Fibroblast of skin of back (primary cell): ENCODE measurements around the gene SH3BGRL3.
"Not testable (repeated sequence)": the region's sequence is repeated elsewhere in the genome, so short reads cannot be mapped to it uniquely, and the experiment has no call there.

Experiments used
- DNase-seq: peaks from one replicate; pipeline ENCODE4 v3.0.0-alpha.2; 2013

The SH3BGRL3 gene

DNA sequence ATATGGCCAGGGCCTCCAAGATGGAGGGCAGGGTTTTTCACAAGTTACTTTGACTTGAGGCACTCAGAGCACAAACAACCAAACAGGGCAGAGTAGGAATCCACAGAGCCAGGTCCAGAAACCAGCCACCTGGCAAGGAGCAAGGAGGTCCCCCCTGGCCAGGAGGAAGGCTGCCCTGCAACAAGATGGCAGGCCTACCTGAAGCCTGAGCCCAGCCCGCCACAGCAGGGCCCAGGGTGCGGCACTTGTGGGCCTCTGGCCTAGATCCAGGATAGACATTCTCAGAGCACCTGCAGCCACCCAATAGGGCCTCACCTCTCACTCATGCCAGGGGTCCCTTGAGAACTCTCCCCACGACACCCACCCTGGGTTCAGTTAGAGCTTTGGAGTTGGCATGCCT, 11.5 kb downstream of the SH3BGRL3 start:
- DNase-seq = no peak

DNA sequence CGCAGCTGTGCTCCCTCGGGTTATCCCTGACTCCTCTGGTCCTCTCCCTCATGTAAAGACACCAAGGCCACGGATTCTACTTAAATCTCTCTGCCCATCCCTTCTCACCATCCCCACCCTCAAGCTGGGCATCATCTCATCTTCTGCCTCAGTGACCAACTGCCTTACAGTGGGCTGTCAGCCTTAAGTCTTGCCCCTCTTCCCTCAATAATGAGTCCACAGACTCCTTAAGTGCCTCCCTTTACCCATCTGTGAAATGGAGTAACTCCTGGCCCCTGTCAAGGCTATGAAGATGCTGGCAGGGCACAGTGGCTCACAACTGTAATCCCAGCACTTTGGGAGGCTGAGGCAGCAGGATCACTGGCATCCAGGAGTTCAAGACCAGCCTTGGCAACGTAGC, 12.1 kb downstream of the SH3BGRL3 start:
- no peak for DNase-seq

DNA sequence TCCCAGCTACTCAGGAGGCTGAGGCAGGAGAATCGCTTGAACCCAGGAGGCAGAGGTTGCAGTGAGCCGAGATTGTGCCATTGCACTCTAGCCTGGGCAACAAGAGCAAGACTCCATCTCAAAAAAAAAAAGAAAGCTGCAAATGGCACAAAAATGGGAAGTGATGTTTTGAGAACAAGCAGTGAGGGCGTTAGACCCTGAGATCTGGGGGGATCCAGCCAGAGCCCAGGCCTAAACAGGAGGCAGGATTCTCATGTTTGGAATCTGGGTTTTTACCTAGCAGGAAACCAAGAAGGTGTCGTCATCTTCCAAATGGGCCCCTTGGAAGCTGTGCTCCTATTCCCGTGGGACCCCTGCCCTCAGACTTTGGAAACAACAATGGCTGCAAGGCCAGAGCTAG, 12.8 kb downstream of the SH3BGRL3 start:
- not testable (repeated sequence) for DNase-seq

DNA sequence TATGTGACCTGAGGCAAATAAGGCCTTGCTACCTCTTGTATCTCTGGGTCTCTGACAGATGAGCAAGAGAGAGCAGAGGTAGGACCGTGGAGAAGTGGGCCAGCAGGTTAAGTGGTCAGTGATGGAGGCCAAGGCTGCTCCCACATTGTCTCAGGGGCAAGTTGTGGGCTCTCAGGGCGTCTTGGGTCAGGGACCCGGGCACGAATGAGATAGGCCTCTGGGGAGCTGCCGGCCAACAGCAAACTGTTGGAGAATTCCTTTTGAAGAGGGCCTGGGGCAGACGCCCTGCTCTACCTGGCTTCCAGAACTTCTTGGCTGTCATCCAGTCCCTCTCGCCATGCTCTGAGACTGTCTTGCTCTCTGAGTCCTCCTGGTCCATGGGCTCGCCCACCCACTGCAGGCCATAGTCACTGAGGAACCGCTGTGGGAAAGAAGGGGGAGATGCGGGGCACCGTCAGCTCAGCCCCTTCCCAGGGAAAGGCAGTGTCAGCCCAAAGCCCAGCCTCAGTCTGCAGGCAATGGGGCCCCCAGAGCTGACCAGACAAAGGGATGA, 14.1 kb downstream of the SH3BGRL3 start:
- DNase-seq = no peak

DNA sequence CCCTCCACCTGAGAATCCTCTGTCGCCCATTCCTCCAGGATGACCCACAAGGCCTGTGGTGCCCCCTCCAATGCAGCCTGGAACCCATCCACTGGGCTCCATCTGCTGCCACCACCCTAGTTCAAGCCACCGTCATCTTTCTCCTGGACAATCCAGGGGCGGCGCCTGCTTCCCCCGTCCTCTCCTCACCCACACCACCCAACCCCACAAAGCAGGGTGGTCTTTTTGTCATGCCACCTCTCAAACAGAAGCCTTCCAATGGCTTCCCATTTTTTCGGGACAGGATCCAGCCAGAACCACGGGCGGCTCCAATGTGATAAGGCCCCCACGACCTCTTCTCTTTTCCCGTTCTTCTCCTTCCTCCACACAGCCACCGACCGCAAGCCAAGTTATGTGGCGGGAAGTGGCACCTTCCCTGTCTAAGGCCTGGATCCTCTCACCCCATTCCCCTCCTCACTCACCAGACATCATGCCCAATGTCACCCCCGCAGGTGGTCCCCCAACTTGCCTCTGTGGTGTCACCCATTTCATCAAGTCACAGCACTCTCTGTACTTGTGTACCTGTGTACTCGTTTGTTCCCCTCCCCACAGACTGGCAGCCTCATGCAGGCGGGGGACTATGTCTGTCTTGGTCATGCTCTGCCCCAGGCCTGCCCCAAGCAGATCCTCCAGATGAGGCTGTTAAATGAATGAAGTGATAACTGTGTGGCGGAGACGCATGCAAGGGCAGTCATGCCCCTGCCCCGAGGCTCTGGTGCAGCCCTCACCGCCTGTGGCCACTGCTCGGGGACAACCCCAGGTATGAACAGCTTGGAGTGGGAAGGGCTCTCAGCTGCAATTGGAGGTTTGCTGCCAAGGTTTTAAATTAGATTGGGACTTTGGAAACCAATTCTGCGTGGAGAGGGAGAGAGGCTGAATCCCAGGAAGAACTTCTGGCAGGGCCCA, 15.6 kb downstream of the SH3BGRL3 start:
- no peak for DNase-seq

DNA sequence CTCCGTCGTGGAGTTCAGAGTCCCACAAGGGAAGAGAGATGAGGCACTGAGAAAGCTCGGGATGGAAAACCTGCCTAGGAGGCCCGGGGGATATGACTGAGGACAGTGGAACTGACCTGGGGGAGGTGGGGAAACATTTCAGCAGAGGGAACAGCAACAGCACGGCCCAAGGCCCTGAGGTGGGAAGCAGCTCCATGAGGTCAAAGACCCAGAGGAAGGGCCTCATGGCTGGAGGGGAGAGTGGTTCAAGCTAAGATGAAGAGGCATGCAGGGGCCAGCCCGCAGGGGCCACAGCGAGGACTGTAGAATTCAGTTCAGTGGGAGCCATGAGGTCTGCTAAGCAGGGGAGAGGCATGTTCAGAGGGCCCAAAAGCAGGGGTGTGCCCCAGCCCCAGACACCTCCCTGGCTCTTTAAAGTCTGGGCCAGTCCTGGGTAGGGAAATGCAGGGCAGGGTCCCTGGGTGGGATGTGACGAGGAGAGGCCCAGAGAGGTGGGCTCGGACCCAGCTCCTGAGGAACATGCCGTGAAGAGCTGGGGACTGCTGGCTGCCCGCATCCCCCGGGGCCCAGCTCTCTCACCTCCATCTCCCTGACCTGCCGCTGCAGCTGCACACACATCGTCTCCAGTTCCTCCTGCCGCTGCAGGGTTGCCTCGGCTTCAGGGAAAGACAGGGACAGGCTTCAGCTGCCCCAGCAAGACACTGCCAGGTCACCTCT, 16.6 kb downstream of the SH3BGRL3 start:
- no peak for DNase-seq

DNA sequence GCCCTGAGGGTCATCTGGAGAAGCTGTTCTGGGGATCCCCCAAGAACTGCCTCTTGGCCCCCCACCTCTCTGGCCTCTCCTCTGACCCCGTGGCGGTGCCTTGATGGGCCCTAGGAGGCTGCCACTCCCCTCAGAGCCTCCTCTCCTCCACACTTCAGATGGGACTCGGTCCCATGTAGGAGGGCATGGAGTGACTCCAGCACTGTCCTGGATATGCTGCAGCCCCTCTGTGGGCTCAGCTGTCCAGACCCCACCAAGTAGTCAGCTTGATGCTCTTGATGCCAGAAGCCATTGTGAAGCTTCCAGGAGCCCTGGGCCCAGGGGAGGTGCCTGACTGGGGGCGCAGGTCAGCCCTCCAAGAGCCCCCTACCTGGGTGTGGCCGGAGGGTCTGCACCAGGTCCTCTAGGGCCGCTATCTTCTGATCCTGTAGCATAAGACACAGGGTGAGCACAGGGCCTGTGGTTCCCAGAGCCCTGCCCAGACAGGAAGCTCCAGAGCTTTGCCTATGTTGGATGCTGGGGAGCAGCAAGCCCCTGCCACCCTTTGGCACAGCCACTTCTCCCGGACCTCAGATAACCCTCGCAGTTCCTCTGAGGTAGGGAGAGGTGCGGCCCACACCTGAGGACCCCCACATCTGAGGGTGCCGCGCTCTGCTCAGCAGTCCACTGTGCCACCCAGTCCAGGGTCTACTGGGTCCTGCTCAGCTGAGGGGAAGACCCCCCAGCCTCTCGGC, 17.3 kb downstream of the SH3BGRL3 start:
- DNase-seq = no peak

DNA sequence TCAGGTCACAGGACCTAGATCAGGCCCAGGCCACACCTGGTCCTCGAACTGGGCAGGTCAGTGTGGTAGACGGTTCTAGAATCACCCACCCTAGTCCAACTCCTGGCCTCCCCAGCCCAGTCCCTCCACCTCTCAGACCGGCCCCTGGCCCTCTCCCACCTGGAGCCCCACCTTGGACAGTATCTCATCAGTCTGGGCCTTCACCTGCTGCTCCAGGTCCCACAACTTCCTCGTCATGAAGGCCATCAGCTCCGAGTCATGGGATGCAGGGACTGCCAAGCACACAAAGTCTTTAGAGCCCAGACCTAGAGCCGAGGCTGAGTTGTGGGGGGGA, 17.9 kb downstream of the SH3BGRL3 start:
- no peak for DNase-seq

DNA sequence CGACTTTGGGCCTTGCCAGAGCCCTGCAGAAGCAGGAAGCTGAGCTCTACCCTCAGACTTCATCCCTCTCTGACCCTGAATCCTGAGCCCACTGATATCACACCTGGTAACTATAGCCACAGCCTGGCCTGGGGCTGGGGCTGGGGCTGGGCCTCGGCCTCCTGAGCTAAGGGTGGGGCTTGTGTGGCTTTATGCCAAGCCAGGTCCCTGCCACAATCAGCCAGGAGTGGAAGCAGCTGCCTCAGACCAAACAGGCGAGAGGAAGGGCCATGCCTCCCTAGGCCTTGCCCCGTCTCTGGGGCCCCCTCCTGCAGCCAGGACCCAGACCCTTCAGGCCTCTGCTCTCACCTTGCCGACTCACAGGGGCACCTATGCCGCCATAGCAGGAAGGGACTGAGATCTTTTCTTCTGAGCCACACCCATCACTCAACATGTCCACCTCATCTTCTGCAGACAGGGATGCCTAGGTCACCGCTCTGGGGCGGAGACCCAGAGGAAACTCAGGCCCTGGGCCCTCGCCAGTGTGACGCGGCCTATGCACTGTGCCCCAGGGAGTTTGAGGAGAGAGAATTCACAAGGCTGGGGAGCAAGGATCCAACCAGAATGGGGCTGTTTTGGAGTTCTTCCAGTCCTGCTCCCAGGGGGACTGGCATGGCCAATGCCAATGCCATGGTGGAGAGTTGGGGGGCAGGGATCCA, 20.8 kb downstream of the SH3BGRL3 start:
- DNase-seq = no peak

DNA sequence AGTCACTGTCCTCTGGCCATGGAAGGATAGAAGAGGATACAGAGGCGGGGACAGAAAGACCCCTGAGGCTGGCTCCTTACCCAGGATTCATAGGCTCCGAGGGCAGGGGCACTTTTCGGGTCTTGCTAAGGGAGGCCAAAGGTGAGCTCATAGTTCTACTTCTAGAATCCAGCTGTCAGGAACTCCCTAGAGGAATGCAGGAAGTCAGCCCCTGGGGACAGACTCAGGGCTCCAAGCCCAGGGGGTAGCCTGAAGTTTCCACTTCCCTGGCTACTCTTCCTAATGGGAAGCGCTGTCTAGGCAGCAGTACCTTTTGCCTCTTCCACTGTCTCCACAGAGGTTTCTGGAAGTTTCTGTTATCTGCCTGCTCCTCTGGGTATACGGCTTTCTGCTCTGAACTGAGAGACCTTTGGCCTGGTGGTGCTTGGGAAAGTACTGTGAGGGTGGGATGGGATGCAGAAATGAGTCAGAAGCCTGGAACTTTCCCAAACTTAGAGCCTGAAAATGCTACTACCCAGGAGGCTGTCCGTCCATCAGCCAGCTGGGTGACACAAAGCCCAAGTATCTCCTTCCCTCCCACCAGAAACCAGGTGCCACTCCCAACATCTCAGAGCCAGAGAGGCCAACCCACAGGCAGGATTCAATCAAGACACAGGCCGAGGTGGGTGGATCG, 23.0 kb downstream of the SH3BGRL3 start:
- DNase-seq = peak; percentile 85

DNA sequence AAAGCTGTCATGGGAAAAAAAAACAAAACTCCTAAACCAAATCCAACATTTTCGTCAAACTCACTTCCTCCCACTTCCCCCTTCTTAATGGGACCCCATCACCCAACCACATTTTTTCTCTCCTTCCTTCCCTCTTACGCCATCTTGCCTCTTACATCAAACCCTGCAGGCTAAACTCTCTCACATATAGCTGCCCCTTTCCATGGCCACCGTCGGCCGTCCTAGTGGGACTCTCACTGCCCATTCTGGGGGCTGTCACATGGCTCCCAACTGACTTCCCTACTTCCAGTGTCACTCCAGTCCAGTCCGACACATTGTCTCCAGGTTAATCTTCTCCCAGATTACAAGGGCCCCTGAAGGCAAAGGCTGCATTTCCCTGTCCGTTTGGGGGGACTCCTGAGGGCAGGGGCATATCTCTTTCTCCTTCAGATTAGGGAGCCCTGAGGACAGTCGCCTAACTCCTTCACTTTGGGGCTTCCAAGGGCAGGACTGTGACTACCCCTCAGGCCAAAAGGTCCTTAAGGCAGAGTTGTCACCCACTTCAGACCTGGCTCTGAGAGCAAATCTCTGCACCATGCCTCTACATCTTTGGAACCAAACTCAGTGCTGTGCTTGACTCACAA, 25.9 kb downstream of the SH3BGRL3 start:
- DNase-seq = no peak

DNA sequence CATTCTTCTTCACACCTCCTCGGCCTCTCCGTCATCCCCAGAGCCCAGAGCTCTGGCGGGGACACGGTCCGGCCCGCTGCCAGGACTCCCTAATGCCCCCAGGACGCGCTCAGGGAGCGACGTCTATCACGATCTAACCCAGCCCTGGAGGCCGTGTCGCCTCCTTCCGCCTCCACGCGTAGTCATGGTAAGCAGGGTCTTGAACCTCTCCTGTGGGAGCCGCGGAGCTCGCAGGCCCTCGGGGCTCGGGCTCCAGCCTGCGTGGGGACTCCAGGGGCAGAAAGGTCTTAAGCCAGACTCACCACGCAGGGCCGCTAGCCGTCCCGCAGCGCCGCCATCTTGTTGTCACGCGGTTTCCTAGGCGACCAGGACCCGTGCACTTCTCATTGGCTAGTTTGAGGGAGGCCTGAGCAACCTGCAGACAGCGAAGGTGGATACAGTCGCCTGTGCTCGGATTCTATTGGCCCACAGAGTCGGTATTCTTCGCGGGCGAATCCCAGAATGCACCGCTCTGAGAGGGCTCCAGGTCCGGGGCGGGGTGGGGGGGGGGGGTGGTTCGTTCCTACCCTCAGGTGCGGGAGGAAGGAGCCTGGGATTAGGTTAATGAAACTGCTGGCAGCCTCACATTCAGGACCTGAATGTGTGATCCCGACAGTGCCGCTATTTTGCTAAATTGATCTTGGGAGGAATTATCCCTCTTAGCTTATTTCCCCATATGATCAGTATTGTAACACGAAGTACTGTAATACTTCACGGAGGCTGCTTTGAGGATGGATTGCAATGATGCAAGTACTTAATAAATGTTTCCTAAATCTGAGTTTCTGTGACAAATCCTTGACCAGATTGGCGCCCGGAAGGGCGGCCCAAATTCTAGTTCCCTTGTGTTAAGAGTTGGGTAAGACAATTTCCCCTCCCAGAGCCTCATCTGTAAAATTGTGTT, 26.7 kb downstream of the SH3BGRL3 start, which contains the start of gene UBXN11:
UBXN11 (minus strand) TSS at position 347 of the 940 bp plus-strand sequence. CDS start 3,753 bp downstream, outside the sequence.
- DNase-seq = peak; percentile 95

DNA sequence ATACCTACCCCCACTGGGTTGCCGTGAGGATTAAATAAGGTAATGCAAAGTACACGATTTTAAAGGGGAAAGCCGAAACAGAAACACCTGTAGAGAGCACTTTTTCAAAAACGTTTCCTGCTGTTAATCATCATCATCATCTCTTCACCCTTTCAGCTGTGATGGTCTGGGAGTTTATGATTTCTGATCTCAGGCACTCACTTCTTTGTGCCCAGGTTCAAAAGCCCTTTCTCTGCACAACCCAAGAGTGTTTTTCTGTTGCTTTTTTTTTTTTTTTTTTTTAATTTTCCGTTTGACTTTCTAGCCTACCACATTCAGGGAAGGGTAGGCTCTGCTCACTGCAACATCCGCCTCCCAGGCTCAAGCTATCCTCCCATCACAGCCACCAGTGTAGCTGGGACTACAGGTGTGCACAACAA, 27.5 kb downstream of the SH3BGRL3 start:
- DNase-seq = no peak

DNA sequence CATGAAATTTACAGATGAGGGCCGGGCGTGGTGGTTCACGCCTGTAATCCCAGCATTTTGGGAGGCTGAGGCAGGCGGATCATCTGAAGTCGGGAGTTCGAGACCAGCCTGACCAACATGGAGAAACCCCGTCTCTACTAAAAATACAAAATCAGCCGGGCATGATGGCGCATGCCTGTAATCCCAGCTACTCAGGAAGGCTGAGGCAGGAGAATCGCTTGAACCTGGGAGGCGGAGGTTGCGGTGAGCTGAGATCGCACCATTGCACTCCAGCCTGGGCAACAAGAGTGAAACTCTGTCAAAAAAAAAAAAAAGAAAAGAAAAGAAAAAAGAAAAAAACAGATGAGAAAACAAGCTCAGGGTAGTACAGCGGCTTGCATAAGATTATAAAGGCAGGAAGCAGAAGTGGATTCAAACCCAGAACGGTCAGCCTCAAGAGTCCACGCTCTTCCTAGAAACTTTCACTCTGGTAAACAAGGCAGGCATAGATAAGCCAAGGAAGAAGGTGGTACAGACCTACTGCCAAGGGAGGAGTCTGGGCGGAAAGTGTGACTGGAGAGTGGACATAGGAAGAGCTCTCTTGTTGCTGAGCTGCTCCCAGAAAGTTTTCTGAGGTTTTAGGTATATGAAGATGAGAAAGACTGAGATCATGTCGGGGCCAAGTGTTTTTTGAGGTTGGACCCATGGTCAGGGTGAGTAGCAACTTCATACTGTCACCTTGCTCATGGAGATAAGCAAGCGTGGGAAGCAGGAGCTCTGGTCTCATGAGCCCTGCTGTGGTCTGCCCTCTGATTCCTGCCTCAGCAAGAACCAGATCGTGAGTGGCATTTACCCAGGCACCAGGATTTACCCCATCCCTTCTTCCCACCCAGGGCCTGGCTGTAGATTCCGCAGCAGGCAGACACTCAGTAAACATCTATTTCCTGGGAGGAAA, 28.3 kb downstream of the SH3BGRL3 start:
- DNase-seq = not testable (repeated sequence)

DNA sequence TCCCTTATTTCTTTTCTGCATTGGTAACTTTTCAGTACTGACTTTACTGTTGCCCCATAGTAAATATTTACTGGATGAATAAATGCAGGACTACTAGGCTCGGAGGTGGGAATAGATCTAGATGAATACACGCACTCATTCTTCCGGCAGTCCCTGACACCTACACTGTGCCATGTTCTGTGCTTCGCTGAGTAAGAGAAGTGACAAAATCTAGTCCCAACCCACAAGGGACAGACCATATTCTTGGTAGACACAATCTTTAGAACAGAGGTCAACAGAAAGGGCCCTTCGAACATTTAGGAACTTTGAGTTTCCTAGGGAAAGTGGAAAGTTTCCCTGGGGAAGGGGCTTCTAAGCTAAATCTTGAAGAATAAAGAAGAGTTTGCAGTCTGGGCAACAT, 34.6 kb downstream of the SH3BGRL3 start:
- DNase-seq = no peak

DNA sequence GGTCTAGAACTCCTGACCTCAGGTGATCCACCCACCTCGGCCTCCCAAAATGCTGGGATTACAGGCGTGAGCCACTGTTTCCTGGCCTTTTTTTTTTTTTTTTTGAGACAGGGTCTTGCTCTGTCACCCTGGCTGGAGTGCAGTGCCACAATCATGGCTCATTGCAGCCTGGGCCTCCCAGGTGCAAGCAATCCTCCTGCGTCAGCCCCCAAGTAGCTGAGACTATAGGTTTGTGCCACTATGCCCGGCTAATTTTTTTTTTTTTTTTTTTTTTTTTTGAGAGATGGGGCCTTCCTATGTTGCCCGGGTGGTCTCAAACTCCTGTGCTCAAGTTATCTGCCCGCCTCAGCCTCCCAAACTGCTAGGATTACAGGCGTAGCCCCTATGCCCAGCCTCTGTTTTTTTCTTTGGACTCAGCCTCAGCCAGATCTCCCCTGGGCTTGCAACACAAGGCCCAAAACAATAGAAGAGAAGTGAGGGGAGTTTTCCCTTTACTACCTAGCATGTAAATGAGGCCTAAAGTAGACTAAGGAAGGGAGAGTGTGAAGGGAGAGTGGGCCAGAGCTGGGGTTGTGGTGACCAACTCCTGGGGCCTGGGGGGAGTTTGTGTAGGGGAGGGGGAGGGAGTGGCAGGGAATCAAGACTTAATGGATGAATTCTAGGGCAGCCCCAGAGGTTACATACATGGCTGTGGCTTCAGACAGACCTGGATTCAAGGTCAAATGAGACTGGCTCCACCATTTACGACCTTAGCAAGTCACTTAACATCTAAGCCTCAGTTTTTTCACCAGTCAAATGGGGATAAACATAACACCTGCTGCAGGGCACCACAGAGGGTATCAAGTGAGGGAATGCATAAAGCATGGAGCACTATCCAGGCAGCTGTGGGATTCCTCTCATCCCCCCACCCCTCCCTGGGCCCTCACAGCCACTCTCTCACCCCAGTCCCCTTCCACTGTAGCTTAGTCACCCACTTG, 36.3 kb downstream of the SH3BGRL3 start:
- DNase-seq = no peak

DNA sequence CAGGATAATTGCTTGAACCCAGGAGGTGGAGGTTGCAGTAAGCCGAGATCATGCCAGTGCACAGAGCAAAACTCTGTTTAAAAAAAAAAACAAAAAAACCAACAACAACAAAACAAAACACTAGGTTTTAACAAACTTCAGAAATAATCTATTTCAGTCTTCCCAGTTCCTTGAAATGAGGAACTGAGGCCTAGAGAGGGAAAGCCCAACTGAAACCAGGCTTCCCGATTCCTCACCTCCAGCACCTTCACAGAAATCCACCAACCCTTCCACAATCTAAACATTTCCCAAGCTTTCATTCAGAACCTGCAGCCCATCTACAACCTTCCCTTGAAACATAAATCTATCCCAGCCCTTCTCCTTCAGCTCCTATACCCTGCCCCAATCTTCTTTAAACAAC, 37.3 kb downstream of the SH3BGRL3 start:
- no peak for DNase-seq
